HCT116 (cell line): ENCODE data around the gene PPP1R15A. TPM values are rescaled to one million over a fixed set of nuclear protein-coding genes. Genes with fewer than 3 reads are reported as not detected.
A peak's percentile ranks its signal among the peaks of the same experiment; 100 is the strongest.
"Not testable (repeated sequence)": the region's sequence is repeated elsewhere in the genome, so short reads cannot be mapped to it uniquely, and the experiment has no call there.

Source experiments
- ATAC-seq: fragments of 200-7000 bp; cut with Tn5 transposase; 2 replicates; pipeline ENCODE4 v1.9.1; 2020; ENCODE audit warnings: mild to moderate bottlenecking, moderate library complexity
- BruUV-seq: library from RNA; stranded (reverse); fragments of 400-500 nt; replicated peaks from 2 replicates; lab custom pipeline; 2021; lab: Mats Ljungman, UMichigan
- CTCF ChIA-PET: fragments of 300-600 bp; sonication (Branson Sonifier 250); formaldehyde crosslinking; loops from one replicate; lab custom pipeline; 2021; ENCODE audit warnings: antibody characterized with exemption; lab: Charles Lee
- POLR2A ChIA-PET: fragments of 300-600, 350-600 bp; sonication (Branson Sonifier 250); formaldehyde crosslinking; loops from one replicate; lab custom pipeline; 2021; ENCODE audit warnings: antibody characterized with exemption; lab: Charles Lee
- RAD21 ChIA-PET, 2 experiments: fragments of 300-600 bp; sonication (Branson Sonifier 250); formaldehyde crosslinking; loops; one replicate each; lab custom pipeline; 2023; ENCODE audit warnings: low total read pairs in 2 of 2; ENCODE audit not compliant: uncharacterized antibody in 2 of 2, unreplicated experiment in 2 of 2, low non-redundant PET in 1 of 2; lab: Charles Lee
- DNase-seq: peaks from one replicate; pipeline ENCODE4 v3.0.0-alpha.2; 2010; ENCODE audit warnings: low read depth, low spot score
- H2AFZ ChIP-seq: fragments of 200-600 bp; shearing (Covaris generic), sonication (generic); 2 replicates; pipeline ENCODE4 v1.6.1; 2017; ENCODE audit warnings: low read depth, mixed run types, mixed read lengths, antibody characterized with exemption, low read length; ENCODE audit not compliant: poor library complexity, severe bottlenecking
- H3K27ac ChIP-seq: 2 replicates; pipeline ENCODE4 v1.5.1; 2012; ENCODE audit warnings: low read depth, low read length
- H3K27me3 ChIP-seq: fragments of 200-600 bp; sonication (generic); 2 replicates; pipeline ENCODE4 v1.6.1; 2016; ENCODE audit warnings: mixed run types, low read length, mixed read lengths; ENCODE audit not compliant: insufficient read depth
- H3K36me3 ChIP-seq, 2 experiments: fragments of 200-500 bp in 1 of 2; fragments of 200-600 bp in 1 of 2; sonication (Bioruptor generic) in 1 of 2; sonication (generic) in 1 of 2; 2 replicates each; pipeline versions ENCODE4 v1.5.1 to v1.6.1; 2014 to 2016; ENCODE audit warnings: low read length in 2 of 2, inconsistent platforms in 1 of 2, mixed read lengths in 1 of 2, mixed run types in 1 of 2; ENCODE audit not compliant: insufficient read depth in 2 of 2, control insufficient read depth in 1 of 2
- H3K4me1 ChIP-seq, 2 experiments: fragments of 200-600 bp in 1 of 2; sonication (generic) in 1 of 2; 2 replicates each; pipeline versions ENCODE4 v1.5.1 to v1.6.1; 2012 to 2017; ENCODE audit warnings: low read length in 2 of 2, inconsistent platforms in 1 of 2, mild to moderate bottlenecking in 1 of 2, mixed read lengths in 1 of 2, mixed run types in 1 of 2, moderate library complexity in 1 of 2; ENCODE audit not compliant: insufficient read depth in 2 of 2, control insufficient read depth in 1 of 2
- H3K4me2 ChIP-seq: fragments of 200-600 bp; sonication (generic); 2 replicates; pipeline ENCODE4 v1.6.1; 2017; ENCODE audit warnings: mixed run types, low read length, mixed read lengths
- H3K4me3 ChIP-seq, 2 experiments: fragments of 200-600 bp in 1 of 2; sonication (generic) in 1 of 2; replicated peaks in 1 of 2; 2 replicates each; pipeline ENCODE4 v1.5.1; 2011 to 2016; ENCODE audit warnings: low read length in 2 of 2, control low read depth in 1 of 2, low read depth in 1 of 2, mild to moderate bottlenecking in 1 of 2, mixed read lengths in 1 of 2, mixed run types in 1 of 2
- H3K79me2 ChIP-seq: fragments of 200-600 bp; sonication (generic); 2 replicates; pipeline ENCODE4 v1.6.1; 2017; ENCODE audit warnings: mild to moderate bottlenecking, mixed run types, low read length, moderate library complexity, mixed read lengths; ENCODE audit not compliant: insufficient read depth
- H3K9ac ChIP-seq: fragments of 200-600 bp; sonication (generic); 2 replicates; pipeline ENCODE4 v1.6.1; 2016; ENCODE audit warnings: low read length, mixed read lengths
- H3K9me2 ChIP-seq: fragments of 200-600 bp; sonication (generic), shearing (Covaris generic); 2 replicates; pipeline ENCODE4 v1.6.1; 2017; ENCODE audit warnings: mixed run types, mild to moderate bottlenecking, moderate library complexity; ENCODE audit not compliant: insufficient read depth
- H3K9me3 ChIP-seq, 2 experiments: fragments of 200-500 bp in 1 of 2; fragments of 200-600 bp in 1 of 2; sonication (Bioruptor generic) in 1 of 2; sonication (generic) in 1 of 2; 2 replicates each; pipeline ENCODE4 v1.6.1; 2014 to 2017; ENCODE audit warnings: low read length in 2 of 2, mixed read lengths in 2 of 2, inconsistent platforms in 1 of 2, low read depth in 1 of 2, mild to moderate bottlenecking in 1 of 2, mixed run types in 1 of 2, moderate library complexity in 1 of 2; ENCODE audit not compliant: control insufficient read depth in 1 of 2, insufficient read depth in 1 of 2
- H4K20me1 ChIP-seq: fragments of 200-600 bp; sonication (generic), shearing (Covaris generic); 2 replicates; pipeline ENCODE4 v1.6.1; 2017; ENCODE audit warnings: mixed run types, mild to moderate bottlenecking, moderate library complexity; ENCODE audit not compliant: insufficient read depth
- ATF3 ChIP-seq: IDR thresholded peaks from 2 replicates; pipeline ENCODE4 v1.6.1; 2012
- CBX3 ChIP-seq: IDR thresholded peaks from 2 replicates; pipeline ENCODE4 v1.6.1; 2012; ENCODE audit warnings: low read depth
- EGR1 ChIP-seq: IDR thresholded peaks from 2 replicates; pipeline ENCODE4 v1.6.1; 2012; ENCODE audit warnings: low read depth
- JUND ChIP-seq: IDR thresholded peaks from 2 replicates; pipeline ENCODE4 v1.6.1; 2012
- POLR2AphosphoS5 ChIP-seq: IDR thresholded peaks from 2 replicates; pipeline ENCODE4 v1.6.1; 2011; ENCODE audit warnings: mild to moderate bottlenecking, low read depth, low read length, moderate library complexity
- SRF ChIP-seq: IDR thresholded peaks from 2 replicates; pipeline ENCODE4 v1.6.1; 2012; ENCODE audit warnings: low read depth
- YY1 ChIP-seq: IDR thresholded peaks from 2 replicates; pipeline ENCODE4 v1.6.1; 2011; ENCODE audit warnings: low read length, low read depth, moderate library complexity, mild to moderate bottlenecking; ENCODE audit not compliant: insufficient replicate concordance; ENCODE audit errors: extremely low read depth
- intact Hi-C: fragments of 100-400 bp; cut with micrococcal nuclease; formaldehyde crosslinking; loops from 2 replicates; pipeline ENCODE4 v1.10.0; 2022
- total RNA-seq: library from RNA; stranded (reverse); gene quantifications from one replicate; pipeline ENCODE4 v1.2.1, GENCODE V29; 2021; ENCODE audit not compliant: unreplicated experiment

PPP1R15A gene
- total RNA-seq, 1 experiment from 2014 or later = 50.3 TPM

GRCh38 chr19:48918071-48918470 is 45.9 kb downstream of the PPP1R15A start:
- Histone ChIP-seq H3K79me2 (no peaks in the 10 kb centered on the region), H3K4me1 (no peaks in the 10 kb centered on the region), H3K36me3 (peaks cover 2 to 9% of the 10 kb centered on the region in 2 experiments; a peak in 3 of 4 replicates), H3K27me3 (no peaks in the 10 kb centered on the region), H3K4me3 (no peak overlapping the region), H3K4me2 (no peak overlapping the region), H3K9me3 (no peaks in the 10 kb centered on the region), H2AFZ (no peak overlapping the region), H4K20me1 (no peaks in the 10 kb centered on the region), H3K27ac (no peak overlapping the region), H3K9me2 (no peaks in the 10 kb centered on the region), H3K9ac (no peak overlapping the region)
- CTCF ChIA-PET = interaction anchor here (1.2 kb wide), 1 partner anchor 53 kb away, joined by 3 read pairs; no protein-coding TSS in a partner anchor
- no peak for DNase-seq
- BruUV-seq = no TSS peak
- intact Hi-C loops = no loop called here
- TF ChIP-seq CBX3 = no peak
- TF ChIP-seq ATF3 = no peak
- TF ChIP-seq YY1 = no peak
- no peak for TF ChIP-seq EGR1
- no peak for TF ChIP-seq JUND
- no peak for TF ChIP-seq POLR2AphosphoS5
- TF ChIP-seq SRF = no peak
- ATAC-seq = no peak
- RAD21 ChIA-PET = no interaction called here
- POLR2A ChIA-PET = interaction anchor here (1.1 to 1.6 kb wide), 3 partner anchors 37 to 49 kb away, joined by 3 to 4 read pairs (median 3); partner anchors contain the start of genes BAX and PPP1R15A

- RAD21 ChIA-PET = interaction anchor here in 1 of 2 experiments (0.5 kb wide), 1 partner anchor 49 kb away, joined by 3 read pairs; no protein-coding TSS in a partner anchor
- Histone ChIP-seq H3K4me3 (no peak overlapping the region), H3K9ac (no peak overlapping the region), H2AFZ (no peak overlapping the region), H4K20me1 (no peaks in the 10 kb centered on the region), H3K27ac (no peak overlapping the region), H3K36me3 (peaks cover 2 to 3% of the 10 kb centered on the region in 2 experiments; a peak in 1 of 4 replicates), H3K4me2 (no peak overlapping the region), H3K27me3 (no peaks in the 10 kb centered on the region), H3K9me3 (no peaks in the 10 kb centered on the region), H3K9me2 (no peaks in the 10 kb centered on the region), H3K4me1 (no peaks in the 10 kb centered on the region), H3K79me2 (no peaks in the 10 kb centered on the region)
- intact Hi-C loops = no loop called here
- no peak for TF ChIP-seq ATF3
- TF ChIP-seq YY1 = no peak
- CTCF ChIA-PET = interaction anchor here (0.7 to 1.2 kb wide), 3 partner anchors 19 to 123 kb away, joined by 3 read pairs; partner anchors contain the start of gene NUCB1
- POLR2A ChIA-PET = interaction anchor here (1.0 to 1.6 kb wide), 4 partner anchors 14 to 49 kb away, joined by 3 to 4 read pairs (median 3); partner anchors contain the start of genes BAX, DHDH and PPP1R15A
- ATAC-seq (peak; percentile 93), DNase-seq (no peak)
- no TSS peak for BruUV-seq
Observed at GRCh38 chr19:48918801-48919247, 46.6 kb downstream of the PPP1R15A start.

- H3K36me3 ChIP-seq, H3K9ac ChIP-seq, H3K4me1 ChIP-seq, intact Hi-C loops, H3K27me3 ChIP-seq, DNase-seq, H3K79me2 ChIP-seq, H3K27ac ChIP-seq, H3K9me3 ChIP-seq, RAD21 ChIA-PET, H3K4me3 ChIP-seq, H4K20me1 ChIP-seq, H2AFZ ChIP-seq, H3K9me2 ChIP-seq, ATAC-seq, BruUV-seq, H3K4me2 ChIP-seq: not testable (repeated sequence)
- POLR2A ChIA-PET = interaction anchor here (1.0 to 1.6 kb wide), 4 partner anchors 14 to 48 kb away, joined by 3 to 4 read pairs (median 3); partner anchors contain the start of genes BAX, DHDH and PPP1R15A
- CTCF ChIA-PET = interaction anchor here (0.7 to 1.2 kb wide), 3 partner anchors 19 to 124 kb away, joined by 3 read pairs; partner anchors contain the start of gene NUCB1
Observed at GRCh38 chr19:48919271-48919670, 47.0 kb downstream of the PPP1R15A start.
